HepG2 (cell line): ENCODE data around the gene ECHDC1. TPM values are rescaled to one million over a fixed set of nuclear protein-coding genes. Genes with fewer than 3 reads are reported as not detected.

Experiments used
- ATAC-seq: fragments of 200-7000 bp; cut with Tn5 transposase; 3 replicates; pipeline ENCODE4 v1.9.1; 2020; ENCODE audit warnings: mild to moderate bottlenecking, moderate library complexity
- BruUV-seq: library from RNA; stranded (reverse); fragments of 400-500 nt; replicated peaks from 2 replicates; lab custom pipeline; 2021; lab: Mats Ljungman, UMichigan
- CTCF ChIA-PET: fragments of 300-600 bp; formaldehyde crosslinking; extraction: SDS; loops from one replicate; lab custom pipeline; 2021; ENCODE audit warnings: low total read pairs, inconsistent platforms, low intra/inter-chr PET ratio; lab: Yijun Ruan, JAX
- POLR2A ChIA-PET: fragments of 350-600 bp; sonication (Branson Sonifier 250); formaldehyde crosslinking; loops from one replicate; lab custom pipeline; 2020; ENCODE audit warnings: antibody characterized with exemption, inconsistent platforms; lab: Yijun Ruan, JAX
- DNase-seq: peaks from one replicate; pipeline ENCODE4 v3.0.0-alpha.2; 2015; ENCODE audit warnings: low spot score
- FAIRE-seq: peaks from 3 replicates; lab custom pipeline; 2011; peaks lifted over from hg19 to GRCh38; lab: Jason Lieb, UNC
- H2AFZ ChIP-seq: one replicate; pipeline ENCODE4 v1.6.1; 2011; ENCODE audit warnings: low read length, inconsistent platforms
- H3K27ac ChIP-seq: fragments of 300-600 bp; 3 replicates; pipeline ENCODE4 v1.8.0; 2011; ENCODE audit warnings: mixed run types, mild to moderate bottlenecking, mixed read lengths, low read length, inconsistent platforms; ENCODE audit not compliant: insufficient read depth; ENCODE audit errors: extremely low read length
- H3K27me3 ChIP-seq, 2 experiments: fragments of 200-600 bp in 1 of 2; 2 replicates in 1 of 2; 3 replicates in 1 of 2; pipeline versions ENCODE4 v1.6.0 to v1.8.0; 2011; ENCODE audit warnings: low read length in 2 of 2, mild to moderate bottlenecking in 2 of 2, moderate library complexity in 2 of 2, inconsistent platforms in 1 of 2; ENCODE audit not compliant: insufficient read depth in 2 of 2, control insufficient read depth in 1 of 2
- H3K36me3 ChIP-seq, 2 experiments: fragments of 200-600 bp in 1 of 2; replicated peaks in 1 of 2; 2 replicates in 1 of 2; 3 replicates in 1 of 2; pipeline versions ENCODE4 v1.5.1 to v1.8.0; 2011; ENCODE audit warnings: low read length in 2 of 2, inconsistent platforms in 1 of 2; ENCODE audit not compliant: insufficient read depth in 2 of 2, control insufficient read depth in 1 of 2
- H3K4me1 ChIP-seq: 2 replicates; pipeline ENCODE4 v1.5.1; 2012; ENCODE audit warnings: low read length, inconsistent platforms; ENCODE audit not compliant: insufficient read depth
- H3K4me2 ChIP-seq: 2 replicates; pipeline ENCODE4 v1.6.0; 2011; ENCODE audit warnings: low read depth, low read length, inconsistent platforms
- H3K4me3 ChIP-seq, 3 experiments: fragments of 200-600 bp in 1 of 3; sonication (generic), shearing (Covaris generic) in 1 of 3; replicated peaks in 1 of 3; 2 replicates each; pipeline ENCODE4 v1.5.1; 2011 to 2016; ENCODE audit warnings: low read length in 3 of 3, inconsistent platforms in 2 of 3, low read depth in 2 of 3, mild to moderate bottlenecking in 2 of 3, control low read depth in 1 of 3, mixed read lengths in 1 of 3; ENCODE audit not compliant: insufficient read depth in 1 of 3
- H3K79me2 ChIP-seq: one replicate; pipeline ENCODE4 v1.6.1; 2011; ENCODE audit warnings: low read length, inconsistent platforms; ENCODE audit not compliant: insufficient read depth
- H3K9ac ChIP-seq: 2 replicates; pipeline ENCODE4 v1.6.0; 2011; ENCODE audit warnings: mild to moderate bottlenecking, low read depth, low read length, inconsistent platforms; ENCODE audit not compliant: insufficient read depth
- H3K9me3 ChIP-seq: 2 replicates; pipeline ENCODE4 v1.5.1; 2012; ENCODE audit warnings: mild to moderate bottlenecking, low read length
- H4K20me1 ChIP-seq: 2 replicates; pipeline ENCODE4 v1.6.0; 2011; ENCODE audit warnings: inconsistent platforms, mild to moderate bottlenecking, low read length, moderate library complexity; ENCODE audit not compliant: insufficient read depth
- HIC2 ChIP-seq: sonication (generic); formaldehyde crosslinking; IDR thresholded peaks from 2 replicates; pipeline ENCODE4 v1.9.0; 2022; ENCODE audit warnings: low read depth, missing genetic modification reagents
- MLLT10 ChIP-seq: sonication (generic); formaldehyde crosslinking; IDR thresholded peaks from 2 replicates; pipeline ENCODE4 v1.4.0; 2020; ENCODE audit warnings: missing genetic modification reagents
- NCOA2 ChIP-seq: sonication (generic); formaldehyde crosslinking; IDR thresholded peaks from 2 replicates; pipeline ENCODE4 v1.8.0; 2022; ENCODE audit warnings: inconsistent platforms
- NFKBIZ ChIP-seq: IDR thresholded peaks from 2 replicates; pipeline ENCODE4 v1.6.1; 2018; ENCODE audit warnings: missing genetic modification reagents, missing compliant biosample characterization
- ZFP90 ChIP-seq: sonication (generic); formaldehyde crosslinking; IDR thresholded peaks from 2 replicates; pipeline ENCODE4 v1.8.0; 2022; ENCODE audit warnings: missing genetic modification reagents, mild to moderate bottlenecking, inconsistent platforms, borderline replicate concordance
- ZNF383 ChIP-seq: sonication (generic); formaldehyde crosslinking; IDR thresholded peaks from 2 replicates; pipeline ENCODE4 v1.4.0; 2020; ENCODE audit warnings: missing genetic modification reagents, mild to moderate bottlenecking, borderline replicate concordance
- ZNF558 ChIP-seq: sonication (generic); formaldehyde crosslinking; IDR thresholded peaks from 2 replicates; pipeline ENCODE4 v1.9.0; 2022; ENCODE audit warnings: mild to moderate bottlenecking, missing genetic modification reagents, borderline replicate concordance
- ZNF749 ChIP-seq: sonication (generic); formaldehyde crosslinking; IDR thresholded peaks from 2 replicates; pipeline ENCODE4 v1.8.0; 2022; ENCODE audit warnings: mild to moderate bottlenecking, missing genetic modification reagents, moderate library complexity, borderline replicate concordance
- ZNF781 ChIP-seq: sonication (generic); formaldehyde crosslinking; IDR thresholded peaks from 2 replicates; pipeline ENCODE4 v1.5.1; 2020; ENCODE audit warnings: borderline replicate concordance, mild to moderate bottlenecking, missing genetic modification reagents; ENCODE audit errors: not compliant biosample characterization
- WGBS: methylation state at CpG from one replicate; pipeline ENCODE4 v1.1.6; 2017; ENCODE audit warnings: low lambda C conversion rate; 5-methylcytosine and 5-hydroxymethylcytosine counted together
- in situ Hi-C: cut with HindIII; loops from 2 replicates; pipeline ENCODE4 v1.10.0; 2017; ENCODE audit warnings: low pct_unique_long_range_greater_than_20kb; ENCODE audit not compliant: extremely low pct_ligation_motif_present
- intact Hi-C: fragments of 100-400 bp; cut with micrococcal nuclease; formaldehyde crosslinking; loops from one replicate; pipeline ENCODE4 v1.10.0; 2022; ENCODE audit not compliant: unreplicated experiment
- polyA plus RNA-seq, 8 experiments: library from polyadenylated mRNA; depleted of rRNA in 3 of 8; stranded (reverse) in 7 of 8; unstranded in 1 of 8; fragments of >200 nt; fragmentation: Illumina TruSeq in 4 of 8; extraction: Trizol in 4 of 8; gene quantifications; 2 replicates each; pipeline versions ENCODE4 v1.2.1 to v1.2.3, GENCODE V29; 2011 to 2016; ENCODE audit warnings: low read depth in 4 of 8, missing spikeins in 1 of 8, mixed read lengths in 1 of 8; ENCODE audit not compliant: insufficient read depth in 1 of 8
- total RNA-seq, 5 experiments: library from RNA; depleted of rRNA; stranded (reverse); fragments of >200 nt; fragmentation: Illumina TruSeq; extraction: Trizol; gene quantifications; 2 replicates each; pipeline ENCODE4 v1.2.3, GENCODE V29; 2016; ENCODE audit warnings: low read depth in 1 of 5
- TF ChIP-seq, protein P1 (sequence below): sonication (generic); formaldehyde crosslinking; IDR thresholded peaks from 2 replicates; pipeline ENCODE4 v1.4.0; 2020; ENCODE audit warnings: missing genetic modification reagents

The ECHDC1 gene
- total and polyA plus RNA-seq, 2 of the 13 experiments (the other 11 are each of a cell fraction or from before 2014, with no cell fraction given), result 32.8 to 98.1 TPM

DNA sequence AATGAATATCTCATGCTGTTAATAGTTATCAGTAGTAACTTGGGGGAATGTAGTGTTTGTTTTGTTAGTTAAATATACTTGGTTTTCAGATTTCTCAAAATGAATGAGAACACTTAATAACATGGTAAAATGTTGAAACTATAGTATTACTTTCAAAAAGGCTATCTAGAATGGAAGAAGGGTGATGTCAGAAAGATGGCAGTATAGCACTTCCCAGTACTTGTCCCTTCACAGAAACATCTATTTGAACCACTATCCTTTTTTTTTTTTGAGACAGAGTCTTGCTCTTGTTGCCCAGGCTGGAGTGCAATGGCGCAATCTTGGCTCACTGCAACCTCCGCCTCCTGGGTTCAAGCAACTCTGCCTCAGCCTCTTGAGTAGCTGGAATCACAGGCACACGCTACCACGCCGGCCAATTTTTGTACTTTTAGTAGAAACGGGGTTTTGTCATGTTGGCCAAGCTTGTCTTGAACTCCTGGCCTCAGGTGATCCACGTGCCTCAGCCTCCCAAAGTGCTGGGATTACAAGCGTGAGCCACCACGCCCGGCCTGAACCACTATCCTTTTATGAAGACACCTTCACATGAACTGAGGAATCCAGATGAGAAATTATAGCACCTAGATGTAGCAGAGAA is 4.7 kb upstream of the ECHDC1 start:
- H3K27me3 ChIP-seq, result no peaks in the 10 kb centered on the region; a peak in 1 of 5 replicates
- BruUV-seq, result no TSS peak
- no peak overlapping the region for H3K4me2 ChIP-seq
- no peak overlapping the region for H3K4me3 ChIP-seq
- peaks cover 22% of the 10 kb centered on the region for H3K4me1 ChIP-seq
- in situ Hi-C loops (no loop called here), intact Hi-C loops (no loop called here)
- no peak overlapping the region for H3K9ac ChIP-seq
- DNase-seq, result no peak
- no peak overlapping the region for H2AFZ ChIP-seq
- no peak for FAIRE-seq
- no peaks in the 10 kb centered on the region for H3K9me3 ChIP-seq
- ChIA-PET POLR2A (interaction anchor here (1.5 kb wide), 1 partner anchor 81 kb away, joined by 3 read pairs; the partner anchor contains the start of gene RNF146), CTCF (no interaction called here)
- TF ChIP-seq ZFP90 (CRISPR knock-in tag) (no peak), ZNF383 (no peak), ZNF749 (CRISPR knock-in tag) (no peak), NFKBIZ (CRISPR knock-in tag) (no peak), MLLT10 (CRISPR knock-in tag) (no peak), ZNF781 (CRISPR knock-in tag) (no peak), ZNF558 (CRISPR knock-in tag) (no peak), HIC2 (CRISPR knock-in tag) (no peak), NCOA2 (CRISPR knock-in tag) (no peak)
- TF ChIP-seq, protein P1, sequence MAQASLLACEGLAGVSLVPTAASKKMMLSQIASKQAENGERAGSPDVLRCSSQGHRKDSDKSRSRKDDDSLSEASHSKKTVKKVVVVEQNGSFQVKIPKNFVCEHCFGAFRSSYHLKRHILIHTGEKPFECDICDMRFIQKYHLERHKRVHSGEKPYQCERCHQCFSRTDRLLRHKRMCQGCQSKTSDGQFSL (CRISPR knock-in tag), result no peak
- peaks cover 27% of the 10 kb centered on the region for H3K79me2 ChIP-seq
- H4K20me1 ChIP-seq, result no peaks in the 10 kb centered on the region
- WGBS, result 97% methylated on average over 10 of the region's 10 CpGs
- no peaks in the 10 kb centered on the region for H3K36me3 ChIP-seq
- H3K27ac ChIP-seq, result no peak overlapping the region
- ATAC-seq, result no peak
